NK-92 treated with Interleukin-12 subunit alpha and Interleukin-12 subunit beta, amount 100 ng/mL, for 24 hours (cell line): Measurements from ENCODE around the gene ARID4B.
"Not testable (repeated sequence)": the region's sequence is repeated elsewhere in the genome, so short reads cannot be mapped to it uniquely, and the experiment has no call there.

Source experiments
- DNase-seq: peaks from one replicate; lab custom pipeline; 2025; lab: John Stamatoyannopoulos, UW

ARID4B gene

GRCh38 chr1:235270625-235271024 is 57.4 kb downstream of the ARID4B start:
- DNase-seq, result no peak

- not testable (repeated sequence) for DNase-seq
These were observed 58.0 kb downstream of the ARID4B start for GRCh38 chr1:235269990-235270389.

GRCh38 chr1:235268379-235269125 is 59.4 kb downstream of the ARID4B start:
- no peak for DNase-seq

GRCh38 chr1:235266967-235267366 is 61.0 kb downstream of the ARID4B start:
- DNase-seq, result no peak

GRCh38 chr1:235266325-235266724 is 61.7 kb downstream of the ARID4B start:
- no peak for DNase-seq

GRCh38 chr1:235265900-235266299 is 62.1 kb downstream of the ARID4B start:
- DNase-seq, result no peak

- no peak for DNase-seq
These were observed 63.7 kb downstream of the ARID4B start for GRCh38 chr1:235264327-235264726.

- no peak for DNase-seq
These were observed 65.4 kb downstream of the ARID4B start for GRCh38 chr1:235262539-235262938.

- no peak for DNase-seq
These were observed 66.7 kb downstream of the ARID4B start for GRCh38 chr1:235261243-235261642.

GRCh38 chr1:235259133-235259778 is 68.7 kb downstream of the ARID4B start:
- no peak for DNase-seq

- DNase-seq, result not testable (repeated sequence)
These were observed 69.9 kb downstream of the ARID4B start for GRCh38 chr1:235258068-235258467.

GRCh38 chr1:235254721-235255120 is 73.3 kb downstream of the ARID4B start:
- DNase-seq, result no peak

- peak; percentile 14 for DNase-seq
These were observed 74.6 kb downstream of the ARID4B start for GRCh38 chr1:235253219-235253962.

- DNase-seq, result no peak
These were observed 77.5 kb downstream of the ARID4B start for GRCh38 chr1:235250430-235250829.

- no peak for DNase-seq
These were observed 81.7 kb downstream of the ARID4B start for GRCh38 chr1:235246022-235246948.

- no peak for DNase-seq
These were observed 82.9 kb downstream of the ARID4B start for GRCh38 chr1:235244974-235245592.

GRCh38 chr1:235240960-235241359 is 87.0 kb downstream of the ARID4B start:
- no peak for DNase-seq

- no peak for DNase-seq
These were observed 88.1 kb downstream of the ARID4B start for GRCh38 chr1:235239851-235240250.

- DNase-seq, result no peak
These were observed 89.4 kb downstream of the ARID4B start for GRCh38 chr1:235238558-235238957.

- no peak for DNase-seq
These were observed 91.9 kb downstream of the ARID4B start for GRCh38 chr1:235236128-235236527.

GRCh38 chr1:235229868-235230267 is 98.1 kb downstream of the ARID4B start:
- DNase-seq, result no peak
